ENCODE results near the gene TSTD2.
"Not testable (repeated sequence)": the region's sequence is repeated elsewhere in the genome, so short reads cannot be mapped to it uniquely, and the experiment has no call there.

Gene TSTD2

DNA sequence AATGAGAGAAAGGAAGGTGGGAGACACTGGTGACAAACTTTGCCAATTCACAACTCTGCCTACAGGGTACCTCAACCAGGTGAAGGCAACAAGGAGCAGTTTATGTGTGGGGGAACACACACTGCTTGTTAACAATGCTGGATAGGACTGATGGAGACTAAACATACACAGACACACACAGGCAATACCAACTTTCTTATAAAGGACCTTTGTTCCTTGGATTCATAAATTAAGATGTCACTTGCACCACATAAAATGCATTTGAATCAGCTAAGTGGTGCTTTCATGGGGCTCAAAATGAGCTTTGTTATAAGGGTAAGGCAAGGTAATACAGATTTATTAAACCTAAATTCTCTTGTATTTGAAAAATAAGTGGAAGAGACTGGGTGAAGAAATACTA, 4.0 kb downstream of the TSTD2 start:
- no peak for DNase-seq

DNA sequence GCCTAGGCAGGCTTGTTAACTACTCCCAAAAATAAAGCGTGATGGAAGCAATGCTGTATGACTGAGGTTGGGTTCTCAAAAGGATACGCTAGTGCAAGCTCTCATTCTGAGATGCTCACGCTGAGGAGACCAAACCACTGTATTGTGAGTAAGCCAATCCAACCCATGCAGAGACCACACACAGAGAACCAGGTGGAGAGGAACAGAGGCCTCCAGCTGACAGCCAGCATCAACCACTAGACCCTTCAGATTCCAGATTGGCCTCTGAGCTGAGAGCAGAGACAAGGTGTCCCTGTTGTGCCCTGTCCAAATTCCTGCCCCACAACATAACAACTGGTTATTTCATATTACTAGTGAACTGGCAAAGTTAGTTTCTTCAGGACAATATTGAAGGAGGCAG, 4.5 kb downstream of the TSTD2 start:
- no peak for DNase-seq

DNA sequence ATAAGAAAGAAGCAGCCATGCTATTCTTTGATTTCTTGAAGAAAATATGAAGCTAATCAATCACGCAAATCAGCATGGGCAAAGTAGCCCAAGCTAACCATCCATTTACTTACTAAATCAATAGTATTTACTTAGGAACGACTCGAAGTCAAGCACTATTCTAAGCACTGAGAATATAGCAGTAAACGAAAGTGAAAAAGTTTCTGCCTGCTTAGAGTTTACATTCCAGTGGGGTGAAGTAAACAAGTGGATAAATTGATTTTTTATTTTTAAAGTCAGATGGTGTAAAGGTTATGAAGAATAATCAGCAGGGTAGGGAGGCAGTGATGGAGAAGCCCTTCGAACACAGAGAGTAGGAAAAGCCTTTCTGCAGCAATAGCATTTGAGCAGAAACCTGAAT, 5.5 kb downstream of the TSTD2 start:
- no peak for DNase-seq

DNA sequence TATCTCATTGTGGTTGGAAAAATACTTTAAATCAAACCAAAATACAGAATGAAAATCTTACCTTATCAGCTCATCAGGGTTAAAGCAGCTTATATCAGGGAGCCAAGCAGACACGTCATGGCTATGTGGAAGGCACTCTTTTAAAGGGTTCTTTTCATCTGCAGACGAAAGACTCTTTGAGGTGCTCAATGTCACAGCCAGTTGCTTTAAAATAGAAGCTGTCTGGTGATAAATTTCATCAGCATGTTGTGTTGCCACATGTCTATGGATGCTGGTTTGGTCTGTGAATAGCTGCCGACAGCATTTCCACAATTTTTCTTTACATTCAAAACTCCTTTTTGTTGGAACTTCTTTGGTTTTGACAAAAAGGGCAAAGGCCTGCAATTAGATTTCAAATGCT, 7.5 kb downstream of the TSTD2 start:
- DNase-seq = no peak

DNA sequence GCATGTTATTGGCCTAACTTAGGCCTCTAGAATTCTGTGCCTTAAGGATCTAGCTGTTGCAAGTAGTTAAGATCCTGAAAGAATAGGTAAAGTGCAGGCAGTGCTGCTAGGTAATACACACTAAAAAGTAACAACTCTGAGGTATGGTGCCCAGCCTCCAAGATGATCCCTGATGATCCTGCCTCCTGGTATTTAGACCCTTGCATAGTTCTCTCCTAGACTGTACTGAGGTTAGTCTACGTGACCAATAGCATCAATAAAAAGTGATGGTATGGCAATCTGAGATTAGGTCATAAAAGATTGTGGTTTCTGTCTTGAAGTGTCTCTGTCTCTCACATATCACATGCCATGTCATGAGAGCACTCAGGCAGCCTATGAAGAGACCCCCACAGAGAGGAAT, 9.2 kb downstream of the TSTD2 start:
- no peak for DNase-seq

DNA sequence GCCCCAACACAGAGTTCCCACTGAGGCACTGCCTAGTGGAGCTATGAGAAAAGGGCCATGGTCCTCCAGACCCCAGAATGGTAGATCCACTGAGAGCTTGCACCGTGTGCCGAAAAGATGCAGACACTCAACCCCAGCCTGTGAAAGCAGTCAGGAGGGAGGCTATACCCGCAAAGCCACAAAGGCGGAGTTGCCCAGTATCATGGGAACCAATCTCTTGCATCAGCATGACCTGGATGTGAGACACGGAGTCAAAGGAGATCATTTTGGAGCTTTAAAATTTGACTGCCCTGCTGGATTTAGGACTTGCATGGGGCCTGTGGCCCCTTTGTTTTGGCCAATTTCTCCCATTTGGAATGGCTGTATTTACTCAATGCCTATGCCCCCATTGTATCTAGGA, 10.7 kb downstream of the TSTD2 start:
- DNase-seq = not testable (repeated sequence)

DNA sequence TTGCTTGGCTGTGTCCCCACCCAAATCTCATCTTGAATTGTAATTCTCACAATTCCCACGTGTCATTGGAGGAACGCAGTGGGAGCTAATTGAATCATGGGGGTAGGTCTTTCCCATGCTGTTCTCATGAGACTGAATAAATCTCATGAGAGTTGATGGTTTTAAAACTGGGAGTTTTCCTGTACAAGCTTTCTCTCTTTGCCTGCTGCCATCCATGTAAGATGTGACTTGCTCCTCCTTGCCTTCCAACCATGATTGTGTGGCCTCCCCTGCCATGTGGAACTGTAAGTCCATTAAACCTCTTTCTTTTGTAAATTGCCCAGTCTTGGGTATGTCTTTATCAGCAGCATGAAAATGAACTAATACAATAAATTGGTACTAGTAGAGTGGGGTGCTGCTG, 13.1 kb downstream of the TSTD2 start:
- DNase-seq = not testable (repeated sequence)

DNA sequence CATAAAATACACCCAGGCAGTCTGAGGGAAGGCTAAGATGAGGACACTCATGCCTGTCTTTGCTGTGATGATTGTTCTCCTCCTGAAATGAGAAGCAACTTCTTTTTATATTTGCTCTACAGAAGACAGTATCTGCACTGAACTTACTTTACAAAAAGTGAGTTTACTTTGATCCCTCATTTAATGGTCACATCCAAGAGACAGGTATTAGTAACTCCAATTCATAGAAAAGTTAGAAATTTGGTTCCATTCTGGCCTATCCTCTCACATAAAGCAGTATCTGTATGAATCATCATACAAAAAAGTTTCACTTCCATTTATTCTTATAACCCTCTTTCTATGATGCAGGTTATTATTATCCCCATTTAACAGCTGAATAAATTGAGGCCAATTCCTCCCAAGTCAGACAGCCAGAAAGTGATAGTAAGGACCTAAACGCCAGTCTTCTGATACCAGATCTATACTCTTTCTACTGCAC, 15.2 kb downstream of the TSTD2 start:
- no peak for DNase-seq

DNA sequence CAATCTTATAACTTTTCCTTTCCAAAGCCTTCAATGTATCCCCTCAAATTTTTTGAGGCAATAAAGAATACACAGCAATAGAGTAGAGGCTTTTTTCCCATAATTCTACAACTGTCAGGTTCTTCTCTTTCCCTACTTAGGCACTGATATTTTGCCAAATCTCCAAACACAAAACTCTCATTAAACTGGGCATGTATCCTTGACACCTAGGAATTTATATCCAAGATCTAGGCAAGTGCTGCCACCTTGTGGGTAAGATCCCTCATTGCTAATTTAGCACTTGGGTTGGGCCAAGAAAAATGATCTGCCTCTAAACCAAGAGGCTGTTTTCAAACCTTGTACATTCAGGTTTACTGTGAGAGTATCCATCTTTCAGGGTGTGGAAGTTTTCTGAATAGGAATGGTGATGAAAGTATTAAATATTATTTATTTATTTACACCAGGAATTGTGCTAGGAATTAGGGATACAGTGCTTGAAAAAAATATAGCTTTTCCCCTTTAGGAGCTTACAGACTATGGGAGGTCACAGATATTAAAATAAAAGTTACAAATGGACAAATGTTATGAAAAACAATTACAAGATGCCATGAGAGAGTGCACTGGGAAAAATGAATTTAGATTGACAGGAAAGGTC, 17.6 kb downstream of the TSTD2 start:
- peak; percentile 58 for DNase-seq

DNA sequence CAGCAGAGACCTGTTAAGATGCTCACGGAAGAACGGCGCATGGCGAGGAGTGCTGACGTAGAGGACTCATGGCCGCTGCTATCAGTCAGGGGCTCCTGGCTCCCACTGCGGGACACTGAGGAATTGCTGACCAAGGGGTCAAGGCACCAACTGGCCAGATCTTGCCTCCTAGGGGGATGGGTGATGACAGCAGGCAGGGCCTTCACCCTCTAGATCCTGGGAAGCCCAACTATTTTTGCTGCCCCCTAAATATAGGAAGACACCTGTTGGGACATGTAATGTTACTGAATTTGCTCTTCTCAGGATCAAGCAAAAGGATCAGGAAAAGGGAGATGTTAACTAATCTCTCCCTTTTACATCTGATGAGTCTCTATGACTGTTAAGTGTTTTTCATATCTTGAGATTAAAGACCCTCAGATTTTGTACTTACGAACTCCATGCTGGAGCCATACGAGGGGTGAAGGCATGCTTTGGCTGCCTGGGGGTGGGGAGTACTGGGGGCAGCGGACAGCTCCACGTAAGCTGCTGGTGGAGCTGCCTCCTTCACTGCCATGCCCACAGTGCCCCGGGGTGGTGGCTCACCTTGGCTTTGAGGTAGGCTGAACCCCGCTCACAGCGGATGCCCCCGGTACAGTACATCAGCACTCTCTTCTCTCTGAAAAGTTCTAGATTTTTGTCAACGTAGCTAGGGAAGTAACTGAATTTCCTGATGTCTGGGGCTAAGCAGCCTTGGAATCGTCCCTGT, 28.1 kb downstream of the TSTD2 start:
- no peak for DNase-seq

DNA sequence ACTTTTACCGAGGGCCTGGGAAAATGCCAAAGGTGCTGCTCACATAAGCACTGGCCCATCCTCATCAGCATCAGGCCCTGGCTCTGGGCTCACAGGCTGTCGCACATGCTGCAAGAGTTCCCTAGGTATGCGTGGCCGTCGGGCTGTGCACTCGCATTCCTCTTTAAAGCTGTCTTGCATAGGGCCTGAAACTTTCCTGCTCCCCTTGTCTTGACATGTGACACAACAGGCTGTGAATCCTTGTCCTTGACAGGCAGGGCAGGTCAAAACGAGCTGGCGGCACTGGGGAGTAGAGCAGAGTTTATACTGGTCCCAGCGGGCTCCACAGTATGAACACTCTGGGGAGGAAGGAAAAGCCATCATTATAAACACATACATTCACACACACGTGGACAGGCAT, 30.7 kb downstream of the TSTD2 start:
- DNase-seq = no peak

DNA sequence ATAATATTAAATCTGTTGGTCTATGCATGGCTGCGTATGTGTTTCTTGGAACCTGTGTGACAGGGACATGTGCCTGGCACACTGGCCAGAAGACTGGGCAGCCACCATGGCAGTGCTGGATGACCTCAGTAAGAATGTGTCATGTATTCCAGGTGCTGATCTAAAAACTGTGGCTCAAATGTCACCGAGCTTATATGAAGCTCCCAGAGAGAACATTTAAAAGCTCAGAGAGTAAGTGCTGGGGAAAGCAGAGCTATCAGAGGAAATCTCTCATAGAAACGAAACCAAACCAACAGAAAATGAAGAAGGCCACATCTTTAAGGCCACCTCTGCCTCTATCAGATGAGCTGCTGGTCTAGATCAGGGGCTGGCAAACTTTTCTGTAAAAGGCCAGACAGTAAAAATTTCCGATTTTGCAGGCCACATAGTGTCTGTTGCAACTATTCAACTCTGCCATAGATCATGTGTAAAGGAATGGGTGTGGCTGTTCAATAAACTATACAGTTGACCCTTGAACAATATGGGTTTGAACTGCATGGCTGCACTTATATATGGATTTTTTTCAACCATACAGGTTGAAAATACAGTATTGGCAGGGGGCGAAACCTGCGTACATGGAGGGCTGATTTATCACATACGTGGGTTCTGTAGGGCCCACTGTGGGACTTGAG, 31.8 kb downstream of the TSTD2 start:
- no peak for DNase-seq

DNA sequence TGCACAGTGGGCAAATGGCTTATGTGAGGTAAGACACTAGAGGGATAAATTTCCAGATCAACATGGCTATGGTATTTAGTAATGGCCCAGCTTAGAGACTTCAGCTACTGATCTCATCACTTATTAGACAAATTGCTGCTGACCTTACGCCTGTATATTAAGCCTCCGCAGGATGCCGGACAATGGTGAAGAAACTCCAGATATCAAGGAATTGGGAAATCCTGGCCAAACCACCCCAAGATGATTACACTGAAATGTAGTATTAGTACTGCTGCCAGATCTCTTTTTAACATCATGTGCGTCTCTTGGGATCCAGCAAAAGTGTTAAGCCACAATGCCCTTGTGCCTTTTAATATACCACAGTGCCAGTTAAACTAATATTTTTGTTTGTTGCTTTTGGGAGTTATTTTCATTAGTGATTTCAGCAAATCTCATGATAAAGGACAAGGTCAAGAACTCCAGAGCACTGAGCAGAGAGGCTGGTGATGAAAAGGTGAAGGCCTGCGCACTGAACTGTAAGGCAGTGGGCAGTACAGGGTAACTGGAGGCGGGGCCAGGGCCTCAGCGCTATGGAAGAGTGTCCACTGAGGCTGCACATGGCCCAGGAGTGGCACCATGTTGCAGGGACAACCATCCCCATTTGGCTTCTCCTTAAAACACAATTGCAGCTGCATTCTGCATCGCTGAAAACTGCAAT, 32.5 kb downstream of the TSTD2 start:
- no peak for DNase-seq

DNA sequence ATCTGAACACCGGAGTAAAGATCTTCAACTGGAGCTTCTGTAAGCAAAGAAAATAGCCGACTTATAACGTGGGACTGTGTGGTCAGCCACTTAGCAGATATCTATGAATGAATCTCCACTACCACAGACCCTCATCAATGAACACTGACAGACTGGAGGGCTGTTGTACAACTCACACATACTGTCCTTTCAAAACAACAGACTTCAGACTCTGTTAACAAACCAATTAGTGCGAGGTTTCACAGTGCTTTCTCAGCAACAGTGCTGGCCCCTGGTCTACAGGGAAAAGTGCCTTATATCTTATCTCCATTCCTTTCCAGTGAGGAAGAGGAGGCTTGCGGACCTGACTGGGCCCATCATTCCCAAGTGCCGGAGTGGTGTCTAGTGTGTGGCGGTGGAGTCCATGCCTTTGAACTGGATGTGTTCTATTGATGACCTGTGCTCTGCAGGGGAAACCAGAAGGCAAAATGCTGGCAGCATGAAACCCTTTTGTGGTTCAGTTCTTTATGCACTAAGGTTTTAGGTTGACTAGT, 33.8 kb downstream of the TSTD2 start:
- no peak for DNase-seq

DNA sequence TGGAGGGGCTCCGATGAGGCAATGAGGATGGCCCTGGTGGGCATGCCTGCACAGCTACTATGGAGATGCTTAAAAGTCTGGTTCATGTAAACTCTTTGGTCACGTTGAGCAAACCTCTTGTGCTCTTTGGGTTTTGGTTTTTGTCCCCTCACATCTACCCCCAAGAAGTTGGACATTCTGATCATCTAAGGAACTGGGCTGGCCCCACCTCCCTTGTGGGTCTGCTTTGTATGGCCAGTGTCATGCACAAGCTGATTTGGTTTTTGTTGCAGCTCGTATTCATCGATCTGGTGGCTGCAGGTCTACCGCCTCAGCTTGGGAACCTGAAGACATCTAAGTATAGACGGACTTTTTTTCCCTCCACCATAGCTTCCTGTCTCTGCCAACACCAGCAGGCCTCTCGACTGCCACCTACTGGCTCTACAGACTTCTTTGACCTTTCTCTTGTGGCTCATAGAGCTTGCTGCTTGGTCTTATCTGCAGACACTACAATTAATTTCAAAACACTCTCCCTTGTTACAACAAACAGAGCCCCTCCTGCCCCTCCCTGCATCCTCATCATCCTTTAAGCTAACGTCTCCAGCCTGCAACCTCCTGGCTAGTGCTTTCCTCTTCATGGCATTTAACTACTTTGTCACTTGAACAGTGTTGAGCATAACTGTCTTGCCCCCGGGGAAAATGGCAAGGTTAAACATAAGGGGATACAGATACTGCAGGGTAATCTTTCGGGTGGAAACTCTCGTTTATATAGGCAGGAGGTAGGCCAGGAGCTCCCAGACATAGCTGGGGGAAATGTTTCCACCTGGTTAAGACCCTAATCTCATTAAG, 34.5 kb downstream of the TSTD2 start:
- peak; percentile 60 for DNase-seq

DNA sequence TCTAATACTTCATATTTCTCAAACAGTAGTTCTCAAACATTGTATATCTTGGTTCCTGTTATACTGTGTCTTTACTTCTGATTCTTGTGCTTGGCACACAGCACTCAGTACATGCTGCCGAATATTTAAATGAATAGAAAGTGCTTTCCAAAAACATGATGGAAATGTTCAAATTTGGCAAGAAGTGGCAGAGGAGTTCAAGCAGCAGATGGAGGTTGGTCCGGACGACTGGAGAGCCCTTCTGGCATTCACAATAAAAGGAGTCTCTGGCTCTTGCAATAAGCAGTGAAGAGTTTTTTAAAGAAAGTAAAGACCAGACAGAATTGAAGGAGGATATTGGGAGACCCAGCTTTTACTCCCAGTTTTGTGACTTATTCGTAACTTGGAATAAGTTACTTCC, 36.3 kb downstream of the TSTD2 start:
- DNase-seq = no peak

DNA sequence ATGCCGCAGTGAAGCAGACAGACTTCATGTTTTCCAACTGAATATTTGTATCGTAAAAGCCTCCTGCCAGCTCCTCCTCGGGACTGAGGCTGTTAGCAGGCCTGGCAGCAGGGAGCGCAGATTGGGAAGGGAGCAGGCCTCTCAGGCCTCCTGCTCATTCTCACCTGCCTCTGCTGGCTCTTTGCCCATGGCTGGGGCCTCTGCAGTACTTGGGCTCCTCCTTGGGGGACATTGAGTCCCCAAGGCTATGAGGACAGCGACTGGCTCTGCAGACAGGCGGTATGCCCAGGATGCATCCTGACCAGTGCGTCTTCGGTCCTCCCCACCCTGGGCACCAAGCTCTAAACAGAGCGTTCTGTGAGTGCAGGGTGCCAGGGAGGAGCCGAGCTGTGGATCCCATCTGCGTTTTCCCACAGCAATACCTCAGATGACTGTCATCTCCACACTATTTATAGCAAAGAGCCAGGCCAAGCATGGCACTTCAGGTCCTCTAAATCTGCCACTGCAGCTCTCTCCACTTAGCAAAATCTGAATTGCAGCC, 38.7 kb downstream of the TSTD2 start:
- DNase-seq = no peak

DNA sequence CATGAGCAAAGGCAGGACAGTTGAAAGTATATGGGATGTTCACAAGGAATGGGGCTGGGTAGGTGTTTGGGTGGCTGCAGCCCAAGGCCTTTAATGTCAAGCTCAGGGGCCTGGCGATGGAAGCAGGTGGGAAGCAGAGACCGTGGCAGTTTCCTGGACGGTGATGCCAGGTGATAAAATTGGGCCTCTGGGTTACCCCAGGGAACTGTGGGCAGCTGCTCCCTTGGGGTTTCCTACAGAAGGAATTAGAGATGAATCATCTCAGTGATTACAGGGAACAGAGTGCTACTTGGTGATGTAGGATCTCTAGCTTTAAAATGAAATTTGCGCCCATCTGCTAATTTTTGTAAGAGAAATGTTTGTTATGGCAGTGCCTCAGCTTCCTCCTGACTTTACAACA, 39.2 kb downstream of the TSTD2 start:
- no peak for DNase-seq

DNA sequence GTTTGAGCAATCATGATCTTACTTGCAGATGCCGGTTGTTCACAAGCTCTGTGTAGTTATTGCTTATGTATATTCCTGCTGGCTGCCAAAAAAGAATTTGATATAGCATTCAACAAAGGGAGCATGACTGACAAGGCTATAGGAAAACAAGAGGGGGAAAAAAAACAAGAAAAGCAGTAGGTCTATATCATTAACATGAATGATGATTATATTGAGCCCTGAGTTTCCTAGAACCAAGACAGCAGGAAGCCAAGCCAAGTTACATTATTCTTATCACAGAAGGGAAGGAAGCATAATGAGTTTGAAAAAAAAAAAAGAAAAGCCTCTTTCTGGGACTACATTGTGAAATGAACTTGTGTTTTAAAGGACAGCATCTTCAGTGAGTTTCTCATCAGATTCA, 41.0 kb downstream of the TSTD2 start:
- no peak for DNase-seq

DNA sequence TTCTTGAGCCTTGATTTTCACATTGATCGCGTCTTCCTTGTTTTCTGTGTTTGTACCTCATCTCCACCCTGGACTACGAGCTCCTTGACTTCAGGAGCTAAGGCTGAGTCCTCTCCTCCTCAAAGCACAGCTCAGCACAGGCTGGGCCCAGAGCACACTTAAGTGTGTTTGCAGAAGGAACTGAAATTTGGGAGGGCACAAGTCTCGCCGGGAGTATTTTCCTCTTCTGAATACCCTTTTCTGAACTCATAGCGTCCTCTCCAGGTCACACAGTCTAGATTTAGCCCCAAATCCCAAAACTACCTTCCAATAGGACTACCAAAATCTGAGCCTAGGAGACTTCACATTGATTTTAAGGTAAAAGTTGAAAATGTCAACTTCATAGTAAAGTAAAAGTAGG, 41.6 kb downstream of the TSTD2 start:
- no peak for DNase-seq

DNA sequence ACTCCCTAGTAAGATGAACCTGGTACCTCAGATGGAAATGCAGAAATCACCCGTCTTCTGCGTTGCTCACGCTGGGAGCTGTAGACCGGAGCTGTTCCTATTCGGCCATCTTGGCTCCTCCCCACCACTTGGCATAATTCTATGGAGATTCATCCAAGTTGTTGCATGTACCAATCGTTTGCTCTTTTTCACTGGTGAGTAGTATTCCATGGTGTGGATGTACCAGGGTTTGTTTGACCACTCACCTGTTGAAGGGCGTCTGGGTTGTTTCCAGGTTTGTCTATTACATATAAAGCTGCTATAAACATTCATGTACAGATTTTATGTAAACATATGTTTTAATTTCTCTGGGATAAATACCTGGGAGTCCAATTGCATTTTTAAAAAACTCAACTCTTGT, 46.3 kb downstream of the TSTD2 start:
- not testable (repeated sequence) for DNase-seq

DNA sequence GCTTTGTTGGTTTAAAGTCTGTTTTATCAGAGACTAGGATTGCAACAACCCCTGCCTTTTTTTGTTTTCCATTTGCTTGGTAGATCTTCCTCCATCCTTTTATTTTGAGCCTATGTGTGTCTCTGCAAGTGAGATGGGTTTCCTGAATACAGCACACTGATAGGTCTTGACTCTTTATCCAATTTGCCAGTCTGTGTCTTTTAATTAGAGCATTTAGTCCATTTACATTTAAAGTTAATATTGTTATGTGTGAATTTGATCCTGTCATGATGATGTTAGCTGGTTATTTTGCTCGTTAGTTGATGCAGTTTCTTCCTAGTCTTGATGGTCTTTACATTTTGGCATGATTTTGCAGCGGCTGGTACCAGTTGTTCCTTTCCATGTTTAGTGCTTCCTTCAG, 48.4 kb downstream of the TSTD2 start:
- DNase-seq = not testable (repeated sequence)

All from effector CD4-positive, alpha-beta T cell (primary cell).